Measurements from ENCODE around the gene GLDN.

GRCh38 chr15:51396921-51397320 lies 55.5 kb downstream of the GLDN start:
- TF ChIP-seq SIX5 (IDR thresholded peaks at IDR 0.05; ENCODE audit: low read depth, low read length, severe bottlenecking) (no peak), POLR2A (IDR thresholded peaks at IDR 0.05; ENCODE audit: low read depth, low read length) (no peak), RAD21 (IDR thresholded peaks at IDR 0.05; ENCODE audit: insufficient read depth, low read depth, low read length) (no peak)
